GM23338 (cell line): ENCODE results near the gene MAG. TPM values are rescaled to one million over a fixed set of nuclear protein-coding genes. Genes with fewer than 3 reads are reported as not detected.

Experiments used
- ATAC-seq: fragments of 200-7000 bp; cut with Tn5 transposase; 3 replicates; pipeline ENCODE4 v1.9.1; 2020
- DNase-seq: peaks from one replicate; pipeline ENCODE4 v3.0.0-alpha.2; 2015; ENCODE audit warnings: low spot score
- H2AFZ ChIP-seq: fragments of 200-600 bp; sonication (generic); 2 replicates; pipeline ENCODE4 v1.8.0; 2016; ENCODE audit warnings: antibody characterized with exemption, mild to moderate bottlenecking, moderate library complexity
- H3F3A ChIP-seq: fragments of 200-600 bp; sonication (generic); replicated peaks from 2 replicates; pipeline ENCODE4 v1.8.0; 2017; ENCODE audit warnings: antibody characterized with exemption, mixed run types, low read depth
- H3K27ac ChIP-seq: fragments of 200-600 bp; sonication (generic); 2 replicates; pipeline ENCODE4 v1.6.1; 2016; ENCODE audit warnings: low read depth
- H3K27me3 ChIP-seq: fragments of 200-600 bp; sonication (generic); 2 replicates; pipeline ENCODE4 v1.8.0; 2016; ENCODE audit warnings: mild to moderate bottlenecking, mixed run types, moderate library complexity; ENCODE audit not compliant: insufficient read depth
- H3K36me3 ChIP-seq: fragments of 200-600 bp; sonication (generic); 2 replicates; pipeline ENCODE4 v1.8.0; 2016; ENCODE audit warnings: mild to moderate bottlenecking; ENCODE audit not compliant: insufficient read depth
- H3K4me1 ChIP-seq: fragments of 200-600 bp; sonication (generic); 2 replicates; pipeline ENCODE4 v1.8.0; 2016; ENCODE audit warnings: mild to moderate bottlenecking, moderate library complexity; ENCODE audit not compliant: insufficient read depth
- H3K4me2 ChIP-seq: fragments of 200-600 bp; sonication (generic); 2 replicates; pipeline ENCODE4 v1.7.1; 2017; ENCODE audit warnings: mixed run types
- H3K4me3 ChIP-seq: fragments of 200-600 bp; sonication (generic); 2 replicates; pipeline ENCODE4 v1.6.1; 2016; ENCODE audit warnings: mixed run types
- H3K79me2 ChIP-seq: fragments of 200-600 bp; sonication (generic); replicated peaks from 2 replicates; pipeline ENCODE4 v1.8.0; 2017; ENCODE audit warnings: mild to moderate bottlenecking; ENCODE audit not compliant: insufficient read depth
- H3K9me2 ChIP-seq: fragments of 200-600 bp; sonication (generic); 2 replicates; pipeline ENCODE4 v1.8.0; 2017; ENCODE audit not compliant: insufficient read depth
- H4K20me1 ChIP-seq: fragments of 200-600 bp; sonication (generic); replicated peaks from 2 replicates; pipeline ENCODE4 v1.8.0; 2017; ENCODE audit warnings: mild to moderate bottlenecking; ENCODE audit not compliant: insufficient read depth
- H3K27ac Mint-ChIP-seq: 2 replicates; pipeline ENCODE4 v1.8.0; 2020; ENCODE audit warnings: inconsistent platforms, mild to moderate bottlenecking, moderate library complexity, mixed read lengths
- H3K27me3 Mint-ChIP-seq: 3 replicates; pipeline ENCODE4 v1.8.0; 2022; ENCODE audit warnings: low read depth, mild to moderate bottlenecking, moderate library complexity, mixed read lengths, inconsistent platforms; ENCODE audit not compliant: insufficient read depth, poor library complexity
- H3K36me3 Mint-ChIP-seq: 3 replicates; pipeline ENCODE4 v1.8.0; 2021; ENCODE audit warnings: low read depth, mild to moderate bottlenecking, inconsistent platforms, moderate library complexity, mixed read lengths
- H3K4me1 Mint-ChIP-seq: 3 replicates; pipeline ENCODE4 v1.8.0; 2020; ENCODE audit warnings: mild to moderate bottlenecking, inconsistent platforms, mixed read lengths
- H3K4me3 Mint-ChIP-seq: 3 replicates; pipeline ENCODE4 v1.8.0; 2021; ENCODE audit warnings: moderate library complexity, mild to moderate bottlenecking, inconsistent platforms, mixed read lengths
- H3K9me3 Mint-ChIP-seq: 3 replicates; pipeline ENCODE4 v1.8.0; 2020; ENCODE audit warnings: moderate library complexity, mild to moderate bottlenecking, inconsistent platforms, mixed read lengths
- STAT1 ChIP-seq: IDR thresholded peaks from one replicate; pipeline ENCODE4 v1.6.1; 2016; ENCODE audit warnings: antibody characterized with exemption; ENCODE audit not compliant: unreplicated experiment
- ZNF114 ChIP-seq: fragments of 250-450 bp; sonication (Bioruptor Pico); IDR thresholded peaks from 2 replicates; pipeline ENCODE4 v1.5.0; 2020; ENCODE audit warnings: mild to moderate bottlenecking, moderate library complexity
- polyA plus RNA-seq: library from polyadenylated mRNA; unstranded; fragments of >200 nt; fragmentation: Nextera tagmentation; extraction: Ambion mirVana; gene quantifications from 2 replicates; pipeline ENCODE4 v1.2.1, GENCODE V29; 2016
- total RNA-seq: library from RNA; depleted of rRNA; stranded (reverse); fragments of >200 nt; shearing (Covaris generic); gene quantifications from 2 replicates; pipeline ENCODE4 v1.2.3, GENCODE V29; 2014
- TF ChIP-seq, protein P1 (sequence below): fragments of 250-450 bp; sonication (Bioruptor Pico); IDR thresholded peaks from 2 replicates; pipeline ENCODE4 v1.5.0; 2020; ENCODE audit warnings: mild to moderate bottlenecking, moderate library complexity

MAG gene
- total and polyA plus RNA-seq, 2 experiments from 2014 or later = 0.61 to 1.3 TPM

DNA sequence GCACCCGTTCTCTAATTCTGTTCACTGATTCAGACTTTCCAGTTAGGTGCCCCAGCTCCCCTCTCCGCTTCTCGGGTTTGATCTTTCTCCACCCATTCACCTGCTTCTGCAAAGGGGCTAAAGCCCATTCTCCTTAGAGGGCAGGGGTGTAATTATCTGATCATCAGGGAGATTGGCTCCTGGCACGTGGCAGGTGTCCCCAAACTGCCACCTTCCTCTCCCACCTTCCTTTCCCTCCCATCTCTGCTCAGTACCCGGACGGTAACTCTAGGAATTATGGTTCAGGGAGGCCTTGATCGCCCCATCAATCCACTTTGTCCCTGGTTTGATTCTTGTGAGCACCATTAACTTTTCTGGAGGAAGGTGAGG lies 56.0 kb downstream of the MAG start:
- Mint-ChIP-seq H3K27ac (no peak overlapping the region), H3K27me3 (peaks cover 22% of the 10 kb centered on the region), H3K9me3 (no peaks in the 10 kb centered on the region), H3K4me3 (no peak overlapping the region), H3K4me1 (peaks cover 13% of the 10 kb centered on the region; the same call in 2 of the 3 replicates), H3K36me3 (no peaks in the 10 kb centered on the region)
- H3K4me1 ChIP-seq = no peaks in the 10 kb centered on the region
- H3K36me3 ChIP-seq = no peaks in the 10 kb centered on the region
- no peaks in the 10 kb centered on the region for H3K9me2 ChIP-seq
- no peaks in the 10 kb centered on the region for H3F3A ChIP-seq
- TF ChIP-seq, protein P1, sequence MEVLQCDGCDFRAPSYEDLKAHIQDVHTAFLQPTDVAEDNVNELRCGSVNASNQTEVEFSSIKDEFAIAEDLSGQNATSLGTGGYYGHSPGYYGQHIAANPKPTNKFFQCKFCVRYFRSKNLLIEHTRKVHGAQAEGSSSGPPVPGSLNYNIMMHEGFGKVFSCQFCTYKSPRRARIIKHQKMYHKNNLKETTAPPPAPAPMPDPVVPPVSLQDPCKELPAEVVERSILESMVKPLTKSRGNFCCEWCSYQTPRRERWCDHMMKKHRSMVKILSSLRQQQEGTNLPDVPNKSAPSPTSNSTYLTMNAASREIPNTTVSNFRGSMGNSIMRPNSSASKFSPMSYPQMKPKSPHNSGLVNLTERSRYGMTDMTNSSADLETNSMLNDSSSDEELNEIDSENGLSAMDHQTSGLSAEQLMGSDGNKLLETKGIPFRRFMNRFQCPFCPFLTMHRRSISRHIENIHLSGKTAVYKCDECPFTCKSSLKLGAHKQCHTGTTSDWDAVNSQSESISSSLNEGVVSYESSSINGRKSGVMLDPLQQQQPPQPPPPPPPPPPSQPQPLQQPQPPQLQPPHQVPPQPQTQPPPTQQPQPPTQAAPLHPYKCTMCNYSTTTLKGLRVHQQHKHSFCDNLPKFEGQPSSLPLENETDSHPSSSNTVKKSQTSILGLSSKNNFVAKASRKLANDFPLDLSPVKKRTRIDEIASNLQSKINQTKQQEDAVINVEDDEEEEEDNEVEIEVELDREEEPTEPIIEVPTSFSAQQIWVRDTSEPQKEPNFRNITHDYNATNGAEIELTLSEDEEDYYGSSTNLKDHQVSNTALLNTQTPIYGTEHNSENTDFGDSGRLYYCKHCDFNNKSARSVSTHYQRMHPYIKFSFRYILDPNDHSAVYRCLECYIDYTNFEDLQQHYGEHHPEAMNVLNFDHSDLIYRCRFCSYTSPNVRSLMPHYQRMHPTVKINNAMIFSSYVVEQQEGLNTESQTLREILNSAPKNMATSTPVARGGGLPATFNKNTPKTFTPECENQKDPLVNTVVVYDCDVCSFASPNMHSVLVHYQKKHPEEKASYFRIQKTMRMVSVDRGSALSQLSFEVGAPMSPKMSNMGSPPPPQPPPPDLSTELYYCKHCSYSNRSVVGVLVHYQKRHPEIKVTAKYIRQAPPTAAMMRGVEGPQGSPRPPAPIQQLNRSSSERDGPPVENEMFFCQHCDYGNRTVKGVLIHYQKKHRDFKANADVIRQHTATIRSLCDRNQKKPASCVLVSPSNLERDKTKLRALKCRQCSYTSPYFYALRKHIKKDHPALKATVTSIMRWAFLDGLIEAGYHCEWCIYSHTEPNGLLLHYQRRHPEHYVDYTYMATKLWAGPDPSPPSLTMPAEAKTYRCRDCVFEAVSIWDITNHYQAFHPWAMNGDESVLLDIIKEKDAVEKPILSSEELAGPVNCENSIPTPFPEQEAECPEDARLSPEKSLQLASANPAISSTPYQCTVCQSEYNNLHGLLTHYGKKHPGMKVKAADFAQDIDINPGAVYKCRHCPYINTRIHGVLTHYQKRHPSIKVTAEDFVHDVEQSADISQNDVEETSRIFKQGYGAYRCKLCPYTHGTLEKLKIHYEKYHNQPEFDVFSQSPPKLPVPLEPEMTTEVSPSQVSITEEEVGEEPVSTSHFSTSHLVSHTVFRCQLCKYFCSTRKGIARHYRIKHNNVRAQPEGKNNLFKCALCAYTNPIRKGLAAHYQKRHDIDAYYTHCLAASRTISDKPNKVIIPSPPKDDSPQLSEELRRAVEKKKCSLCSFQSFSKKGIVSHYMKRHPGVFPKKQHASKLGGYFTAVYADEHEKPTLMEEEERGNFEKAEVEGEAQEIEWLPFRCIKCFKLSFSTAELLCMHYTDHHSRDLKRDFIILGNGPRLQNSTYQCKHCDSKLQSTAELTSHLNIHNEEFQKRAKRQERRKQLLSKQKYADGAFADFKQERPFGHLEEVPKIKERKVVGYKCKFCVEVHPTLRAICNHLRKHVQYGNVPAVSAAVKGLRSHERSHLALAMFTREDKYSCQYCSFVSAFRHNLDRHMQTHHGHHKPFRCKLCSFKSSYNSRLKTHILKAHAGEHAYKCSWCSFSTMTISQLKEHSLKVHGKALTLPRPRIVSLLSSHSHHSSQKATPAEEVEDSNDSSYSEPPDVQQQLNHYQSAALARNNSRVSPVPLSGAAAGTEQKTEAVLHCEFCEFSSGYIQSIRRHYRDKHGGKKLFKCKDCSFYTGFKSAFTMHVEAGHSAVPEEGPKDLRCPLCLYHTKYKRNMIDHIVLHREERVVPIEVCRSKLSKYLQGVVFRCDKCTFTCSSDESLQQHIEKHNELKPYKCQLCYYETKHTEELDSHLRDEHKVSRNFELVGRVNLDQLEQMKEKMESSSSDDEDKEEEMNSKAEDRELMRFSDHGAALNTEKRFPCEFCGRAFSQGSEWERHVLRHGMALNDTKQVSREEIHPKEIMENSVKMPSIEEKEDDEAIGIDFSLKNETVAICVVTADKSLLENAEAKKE (CRISPR knock-in tag) = no peak
- ATAC-seq = no peak
- no peaks in the 10 kb centered on the region for H3K27me3 ChIP-seq
- H3K4me3 ChIP-seq = no peak overlapping the region
- DNase-seq = no peak
- no peak overlapping the region for H3K27ac ChIP-seq
- H3K4me2 ChIP-seq = no peak overlapping the region
- H2AFZ ChIP-seq = no peak overlapping the region
- H4K20me1 ChIP-seq = no peaks in the 10 kb centered on the region
- no peaks in the 10 kb centered on the region for H3K79me2 ChIP-seq

- no peaks in the 10 kb centered on the region for H3K79me2 ChIP-seq
- H3K36me3 ChIP-seq = no peaks in the 10 kb centered on the region
- peaks cover 13% of the 10 kb centered on the region; the same call in 2 of the 3 replicates for H3K4me1 Mint-ChIP-seq
- H2AFZ ChIP-seq = no peak overlapping the region
- H3K4me1 ChIP-seq = no peaks in the 10 kb centered on the region
- TF ChIP-seq STAT1 = no peak
- no peak for TF ChIP-seq ZNF114
- no peaks in the 10 kb centered on the region for H4K20me1 ChIP-seq
- no peak overlapping the region for H3K27ac Mint-ChIP-seq
- peaks cover 23% of the 10 kb centered on the region for H3K27me3 Mint-ChIP-seq
- ATAC-seq (peak; percentile 28), DNase-seq (peak; percentile 34)
- H3K9me3 Mint-ChIP-seq = no peaks in the 10 kb centered on the region
- H3K36me3 Mint-ChIP-seq = no peaks in the 10 kb centered on the region
- no peaks in the 10 kb centered on the region for H3K27me3 ChIP-seq
- no peaks in the 10 kb centered on the region for H3F3A ChIP-seq
- no peaks in the 10 kb centered on the region for H3K9me2 ChIP-seq
- no peak overlapping the region for H3K4me3 Mint-ChIP-seq
- no peak overlapping the region for H3K4me3 ChIP-seq
- H3K27ac ChIP-seq = no peak overlapping the region
- no peak overlapping the region for H3K4me2 ChIP-seq
Observed at GRCh38 chr19:35348911-35349611, 57.1 kb downstream of the MAG start.
